ENCODE measurements around the gene AFAP1. TPM values are rescaled to one million over a fixed set of nuclear protein-coding genes. Genes with fewer than 3 reads are reported as not detected.

AFAP1 gene
- total and polyA plus RNA-seq, 2 of the 8 experiments (the other 6 are each of a cell fraction or from before 2014, with no cell fraction given), result 3.6 to 18.2 TPM

- no peak for TF ChIP-seq BACH1 (IDR thresholded peaks at IDR 0.05; ENCODE audit: low read length)
These were observed 26.8 kb downstream of the AFAP1 start (continued) for GRCh38 chr4:7912826-7913225.

Measured in H1 (cell line).